ENCODE data around the gene DYRK2. TPM values are rescaled to one million over a fixed set of nuclear protein-coding genes. Genes with fewer than 3 reads are reported as not detected.

DYRK2 gene
- total RNA-seq, result 6.7 and 12.5 TPM in 2 replicates

GRCh38 chr12:67648521-67649260 is at the start of gene DYRK2:
TSS of gene DYRK2 (plus strand) at chr12:67648745. CDS start at chr12:67649134, 389 bp downstream.

